Measurements from ENCODE around the gene ABCC3. TPM values are rescaled to one million over a fixed set of nuclear protein-coding genes. Genes with fewer than 3 reads are reported as not detected.
A peak's percentile ranks its signal among the peaks of the same experiment; 100 is the strongest.

The ABCC3 gene
- total RNA-seq, 6 experiments from 2014 or later = 18.4 to 23.6 (median 21.3) TPM

DNA sequence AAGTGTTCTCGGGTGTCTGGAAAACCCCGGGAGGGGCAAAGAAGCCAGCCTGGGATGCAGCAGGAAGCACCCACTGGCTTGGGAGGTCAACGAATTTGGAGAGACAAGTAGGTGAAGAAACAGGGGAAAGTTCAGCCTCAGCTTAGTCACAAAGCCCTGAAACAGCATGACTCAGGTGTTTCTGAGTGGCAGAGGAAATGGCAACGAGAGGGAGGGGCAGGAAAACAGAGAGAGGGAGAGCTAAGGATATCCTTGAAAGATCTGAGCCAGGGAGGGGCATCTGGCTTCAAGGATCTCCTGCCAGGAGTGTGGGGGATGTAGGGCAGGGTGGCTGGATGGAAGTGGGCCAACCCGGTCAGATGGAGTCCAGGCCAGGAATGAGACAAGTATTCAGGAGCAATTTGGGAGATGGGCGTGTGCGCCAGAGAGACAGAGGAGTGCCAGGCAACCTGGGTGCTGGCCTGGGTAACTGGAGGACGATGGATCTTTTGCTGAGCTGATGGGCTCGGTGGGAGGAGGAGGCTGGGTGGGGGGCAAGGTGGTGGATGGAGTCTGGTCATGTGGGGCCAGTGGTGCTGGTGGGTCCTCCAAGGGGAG lies 27.2 kb downstream of the ABCC3 start:
- TF ChIP-seq, protein P1, sequence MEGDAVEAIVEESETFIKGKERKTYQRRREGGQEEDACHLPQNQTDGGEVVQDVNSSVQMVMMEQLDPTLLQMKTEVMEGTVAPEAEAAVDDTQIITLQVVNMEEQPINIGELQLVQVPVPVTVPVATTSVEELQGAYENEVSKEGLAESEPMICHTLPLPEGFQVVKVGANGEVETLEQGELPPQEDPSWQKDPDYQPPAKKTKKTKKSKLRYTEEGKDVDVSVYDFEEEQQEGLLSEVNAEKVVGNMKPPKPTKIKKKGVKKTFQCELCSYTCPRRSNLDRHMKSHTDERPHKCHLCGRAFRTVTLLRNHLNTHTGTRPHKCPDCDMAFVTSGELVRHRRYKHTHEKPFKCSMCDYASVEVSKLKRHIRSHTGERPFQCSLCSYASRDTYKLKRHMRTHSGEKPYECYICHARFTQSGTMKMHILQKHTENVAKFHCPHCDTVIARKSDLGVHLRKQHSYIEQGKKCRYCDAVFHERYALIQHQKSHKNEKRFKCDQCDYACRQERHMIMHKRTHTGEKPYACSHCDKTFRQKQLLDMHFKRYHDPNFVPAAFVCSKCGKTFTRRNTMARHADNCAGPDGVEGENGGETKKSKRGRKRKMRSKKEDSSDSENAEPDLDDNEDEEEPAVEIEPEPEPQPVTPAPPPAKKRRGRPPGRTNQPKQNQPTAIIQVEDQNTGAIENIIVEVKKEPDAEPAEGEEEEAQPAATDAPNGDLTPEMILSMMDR (IDR thresholded peaks at IDR 0.05) = no peak
- peak overlapping the region; percentile 96 for H3K27ac Mint-ChIP-seq
- peaks cover 51% of the 10 kb centered on the region for H3K4me1 Mint-ChIP-seq (ENCODE audit: low read depth)
- DNase-seq = peak; percentile 88
- H3K27me3 Mint-ChIP-seq (ENCODE audit: insufficient read depth) = peaks cover 2% of the 10 kb centered on the region; the same call in 1 of the 2 replicates
- peaks cover 9% of the 10 kb centered on the region; the same call in 1 of the 2 replicates for H3K36me3 Mint-ChIP-seq (ENCODE audit: low read depth)
- H3K4me3 Mint-ChIP-seq = peak overlapping the region; percentile 71
- no peaks in the 10 kb centered on the region for H3K9me3 Mint-ChIP-seq

DNA sequence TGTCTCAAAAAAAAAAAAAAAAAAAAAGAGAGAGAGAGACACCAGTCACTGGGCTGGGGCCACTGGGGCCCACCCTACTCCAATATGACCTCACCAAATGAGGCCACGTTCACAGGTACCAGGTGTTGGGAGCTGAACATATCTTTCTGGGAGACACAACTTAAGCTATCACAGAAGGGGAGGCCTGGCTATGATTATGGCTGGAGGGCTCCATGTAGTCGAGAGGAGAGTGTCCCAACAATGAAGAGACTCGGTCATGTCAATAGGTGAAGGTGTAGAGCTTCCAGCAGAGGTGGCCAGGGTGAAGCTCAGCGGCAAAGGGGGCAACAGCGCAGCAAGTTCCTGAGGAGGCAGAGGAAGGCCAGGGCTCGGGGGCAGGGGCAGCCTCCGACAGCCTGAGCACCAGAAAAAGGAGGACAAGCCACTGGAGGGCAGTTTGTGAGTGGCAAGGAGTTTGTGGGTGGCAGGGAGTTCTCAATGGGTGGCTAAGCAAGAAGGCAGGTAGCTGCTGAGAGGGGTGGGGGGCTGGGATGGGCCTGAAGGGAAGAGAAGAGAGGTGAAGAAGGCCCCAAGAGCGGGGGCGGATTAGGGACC lies 28.0 kb downstream of the ABCC3 start:
- TF ChIP-seq, protein P1 (IDR thresholded peaks at IDR 0.05) = no peak
- Mint-ChIP-seq H3K27me3 (ENCODE audit: insufficient read depth) (peaks cover 2% of the 10 kb centered on the region; the same call in 1 of the 2 replicates), H3K36me3 (ENCODE audit: low read depth) (peaks cover 9% of the 10 kb centered on the region; the same call in 1 of the 2 replicates), H3K9me3 (no peaks in the 10 kb centered on the region), H3K4me1 (ENCODE audit: low read depth) (peaks cover 59% of the 10 kb centered on the region), H3K4me3 (no peak overlapping the region), H3K27ac (peak overlapping the region; percentile 96)
- no peak for DNase-seq

DNA sequence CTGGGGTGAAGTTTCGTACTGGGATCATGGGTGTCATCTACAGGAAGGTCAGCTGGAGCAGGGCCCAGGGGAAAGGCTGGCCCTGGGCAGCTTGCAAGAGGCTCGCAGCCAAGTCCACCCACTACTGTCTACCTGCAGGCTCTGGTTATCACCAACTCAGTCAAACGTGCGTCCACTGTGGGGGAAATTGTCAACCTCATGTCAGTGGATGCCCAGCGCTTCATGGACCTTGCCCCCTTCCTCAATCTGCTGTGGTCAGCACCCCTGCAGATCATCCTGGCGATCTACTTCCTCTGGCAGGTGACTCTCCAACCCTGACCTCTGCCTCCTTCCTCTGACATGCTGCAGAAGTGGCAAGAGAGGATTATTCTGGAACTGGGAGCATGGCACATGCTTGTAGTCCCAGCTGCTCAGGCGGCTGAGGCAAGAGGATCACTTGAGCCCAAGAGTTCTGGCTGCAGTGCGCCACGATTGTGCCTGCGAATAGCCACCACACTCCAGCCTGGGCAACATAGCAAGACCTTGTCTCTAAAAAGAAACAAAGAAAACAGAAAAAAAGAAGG lies 29.2 kb downstream of the ABCC3 start:
- TF ChIP-seq, protein P1 (IDR thresholded peaks at IDR 0.05) = no peak
- Mint-ChIP-seq H3K4me1 (ENCODE audit: low read depth) (peaks cover 61% of the 10 kb centered on the region), H3K9me3 (no peaks in the 10 kb centered on the region), H3K27me3 (ENCODE audit: insufficient read depth) (0 out of 2 replicates have a peak, but pooled peaks cover 2% of the 10 kb centered on the region), H3K4me3 (no peak overlapping the region), H3K36me3 (ENCODE audit: low read depth) (peaks cover 9% of the 10 kb centered on the region; the same call in 1 of the 2 replicates), H3K27ac (no peak overlapping the region; the same call in 1 of the 2 replicates)
- DNase-seq = no peak

DNA sequence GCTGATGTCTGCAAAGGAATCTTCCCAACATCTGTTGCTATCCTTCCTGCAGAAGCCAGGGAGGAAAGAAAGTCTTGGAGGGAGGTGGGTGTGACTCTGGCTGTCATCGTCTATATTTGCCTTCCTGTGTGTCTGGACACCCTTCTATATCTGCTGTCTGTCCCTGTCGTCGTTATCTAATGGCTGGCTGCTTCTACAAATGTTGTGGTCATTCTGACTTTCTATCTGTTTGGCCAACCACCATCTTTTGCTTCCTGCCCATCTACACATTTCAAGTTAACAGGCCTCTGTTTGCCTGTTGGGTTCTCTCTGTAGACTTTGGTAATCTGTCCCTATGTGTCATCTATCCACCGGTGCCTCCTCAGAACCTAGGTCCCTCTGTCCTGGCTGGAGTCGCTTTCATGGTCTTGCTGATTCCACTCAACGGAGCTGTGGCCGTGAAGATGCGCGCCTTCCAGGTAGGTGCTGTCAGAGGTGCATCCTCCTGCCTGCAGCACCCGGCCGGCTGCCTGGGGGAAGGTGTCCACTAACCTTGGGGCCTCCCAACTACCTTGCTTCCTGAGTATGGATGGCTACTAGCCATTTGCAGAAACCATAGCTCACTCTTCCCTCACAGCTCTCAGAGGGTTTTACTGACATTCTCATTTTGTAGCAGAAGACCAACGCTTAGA lies 30.2 kb downstream of the ABCC3 start:
- Mint-ChIP-seq H3K4me1 (ENCODE audit: low read depth) (peaks cover 60% of the 10 kb centered on the region), H3K36me3 (ENCODE audit: low read depth) (peaks cover 9% of the 10 kb centered on the region; the same call in 1 of the 2 replicates), H3K4me3 (no peak overlapping the region), H3K27ac (peak overlapping the region; percentile 0; the same call in 1 of the 2 replicates), H3K27me3 (ENCODE audit: insufficient read depth) (0 out of 2 replicates have a peak, but pooled peaks cover 2% of the 10 kb centered on the region), H3K9me3 (no peaks in the 10 kb centered on the region)
- DNase-seq = no peak
- TF ChIP-seq, protein P1 (IDR thresholded peaks at IDR 0.05) = no peak

DNA sequence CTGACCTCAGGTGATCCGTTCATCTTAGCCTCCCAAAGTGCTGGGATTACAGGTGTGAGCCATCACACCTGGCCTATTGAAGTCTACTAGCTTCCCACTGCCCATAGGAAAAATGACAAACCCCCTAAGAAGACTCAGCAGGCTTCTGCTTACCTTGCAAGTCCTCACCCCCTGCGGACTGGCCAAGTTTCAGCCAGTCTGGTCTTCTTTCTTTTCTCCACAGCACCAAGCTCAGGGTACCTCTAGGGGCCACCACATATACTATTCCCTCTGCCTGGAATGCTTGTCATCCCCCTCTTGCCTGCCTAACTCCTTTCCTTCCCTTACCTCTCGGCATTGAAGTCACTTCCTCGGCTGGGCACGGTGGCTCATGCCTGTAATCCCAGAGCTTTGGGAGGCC lies 31.2 kb downstream of the ABCC3 start:
- Mint-ChIP-seq H3K4me1 (ENCODE audit: low read depth) (peaks cover 58% of the 10 kb centered on the region), H3K36me3 (ENCODE audit: low read depth) (peaks cover 9% of the 10 kb centered on the region; the same call in 1 of the 2 replicates), H3K27ac (no peak overlapping the region), H3K4me3 (no peak overlapping the region), H3K27me3 (ENCODE audit: insufficient read depth) (0 out of 2 replicates have a peak, but pooled peaks cover 2% of the 10 kb centered on the region), H3K9me3 (no peaks in the 10 kb centered on the region)
- TF ChIP-seq, protein P1 (IDR thresholded peaks at IDR 0.05) = no peak
- DNase-seq = no peak

Data from HFFc6 (cell line).